Activated naive CD8-positive, alpha-beta T cell treated with anti-CD3 and anti-CD28 coated beads, Interleukin-2, amount 50 U/mL, for 24 hours (primary cell): ENCODE measurements around the gene TENT4A.

Experiments
- ATAC-seq: fragments of 150-1000 bp; cut with Tn5 transposase; one replicate; pipeline ENCODE4 v1.10.0; 2021
- DNase-seq: peaks from one replicate; pipeline ENCODE4 v3.0.0; 2021
- H3K27ac Mint-ChIP-seq: one replicate; pipeline ENCODE4 v1.8.0; 2021; ENCODE audit warnings: mild to moderate bottlenecking, mixed read lengths
- H3K27me3 Mint-ChIP-seq: one replicate; pipeline ENCODE4 v1.8.0; 2021; ENCODE audit warnings: mixed read lengths
- H3K36me3 Mint-ChIP-seq: one replicate; pipeline ENCODE4 v1.8.0; 2021; ENCODE audit warnings: low read depth, mixed read lengths
- H3K4me1 Mint-ChIP-seq: one replicate; pipeline ENCODE4 v1.8.0; 2021; ENCODE audit warnings: mixed read lengths
- H3K4me3 Mint-ChIP-seq: one replicate; pipeline ENCODE4 v1.8.0; 2021; ENCODE audit warnings: mild to moderate bottlenecking, moderate library complexity, mixed read lengths
- H3K9me3 Mint-ChIP-seq: one replicate; pipeline ENCODE4 v1.8.0; 2021; ENCODE audit warnings: mixed read lengths

TENT4A gene

DNA sequence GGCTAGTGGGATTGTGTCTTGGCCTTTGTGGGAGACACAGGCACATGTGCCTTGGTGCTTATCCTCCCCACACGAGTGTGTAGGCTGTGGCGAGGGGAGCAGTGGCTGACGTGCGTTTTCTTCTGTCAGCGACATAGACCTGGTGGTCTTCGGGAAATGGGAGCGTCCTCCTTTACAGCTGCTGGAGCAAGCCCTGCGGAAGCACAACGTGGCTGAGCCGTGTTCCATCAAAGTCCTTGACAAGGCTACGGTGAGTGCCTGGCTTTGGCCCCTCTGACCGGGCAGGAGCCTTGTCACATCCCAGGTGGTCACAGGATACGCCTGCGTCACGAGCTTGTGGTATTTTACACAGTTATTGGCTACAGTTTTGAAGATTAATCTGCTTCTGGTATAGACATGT is 26.4 kb downstream of the TENT4A start:
- peaks cover 46% of the 10 kb centered on the region for H3K36me3 Mint-ChIP-seq

DNA sequence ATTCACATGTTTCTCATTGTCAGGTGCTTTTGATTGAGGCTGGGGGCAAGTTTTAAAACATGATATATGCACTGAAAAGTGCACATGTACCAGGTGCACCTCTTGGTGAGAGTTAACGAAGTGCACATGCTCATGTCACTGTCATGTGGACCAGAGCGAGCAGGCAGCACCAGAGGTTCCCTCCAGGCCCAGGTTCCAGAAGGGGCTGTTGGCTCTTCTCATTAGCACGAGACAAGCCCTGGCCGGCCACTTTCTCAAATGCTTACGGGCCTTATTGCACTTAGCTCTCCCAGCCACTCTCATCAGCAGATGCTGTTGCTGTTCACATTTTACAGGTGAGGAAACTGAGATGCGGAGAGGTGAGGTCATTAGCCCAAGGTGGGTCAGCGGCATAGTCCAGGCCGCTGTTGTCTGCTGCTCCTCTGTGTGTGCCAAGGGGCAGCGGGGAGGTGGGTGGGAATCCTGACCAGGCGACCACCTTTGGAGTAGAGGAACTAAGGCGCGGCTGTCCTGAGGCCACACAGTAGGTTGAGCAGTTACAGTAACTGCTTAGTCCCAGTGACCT is 27.4 kb downstream of the TENT4A start:
- peaks cover 40% of the 10 kb centered on the region for H3K36me3 Mint-ChIP-seq
- peaks cover 23% of the 10 kb centered on the region for H3K4me1 Mint-ChIP-seq
- H3K27me3 Mint-ChIP-seq: no peaks in the 10 kb centered on the region
- no peak for DNase-seq
- H3K9me3 Mint-ChIP-seq: no peaks in the 10 kb centered on the region
- no peak for ATAC-seq
- peak overlapping the region; percentile 69 for H3K27ac Mint-ChIP-seq
- H3K4me3 Mint-ChIP-seq: no peak overlapping the region

More for the DNA sequence above, 26.4 kb downstream of the TENT4A start:
- no peak for DNase-seq
- peaks cover 32% of the 10 kb centered on the region for H3K4me1 Mint-ChIP-seq
- ATAC-seq: no peak
- peak overlapping the region; percentile 53 for H3K27ac Mint-ChIP-seq
- no peaks in the 10 kb centered on the region for H3K27me3 Mint-ChIP-seq
- H3K9me3 Mint-ChIP-seq: no peaks in the 10 kb centered on the region
- H3K4me3 Mint-ChIP-seq: no peak overlapping the region

- Mint-ChIP-seq H3K4me3 (no peak overlapping the region), H3K36me3 (peaks cover 51% of the 10 kb centered on the region), H3K4me1 (peaks cover 11% of the 10 kb centered on the region), H3K27ac (no peak overlapping the region), H3K9me3 (no peaks in the 10 kb centered on the region), H3K27me3 (no peaks in the 10 kb centered on the region)
- DNase-seq: no peak
- ATAC-seq: no peak
Observed at GRCh38 chr5:6742081-6742758, 29.0 kb downstream of the TENT4A start.

DNA sequence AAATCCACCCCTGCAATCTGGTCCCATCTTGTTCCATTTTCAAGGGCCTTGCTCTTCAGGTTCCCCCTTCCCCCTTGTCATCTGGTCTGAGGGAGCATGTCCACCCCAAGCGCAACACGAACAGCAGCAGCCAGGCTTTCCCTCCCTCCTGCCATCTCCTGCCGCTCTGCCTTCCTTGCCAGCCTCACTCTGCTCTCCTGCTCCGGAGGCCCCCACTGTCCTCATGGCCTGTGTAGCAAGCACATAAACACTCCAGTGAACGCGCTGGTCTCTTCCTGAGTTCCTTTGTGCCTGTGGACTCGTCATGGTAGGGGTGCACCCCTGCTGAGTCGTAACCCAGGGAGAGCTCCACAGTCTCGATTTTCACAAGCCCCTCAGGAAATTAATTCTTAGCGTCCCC is 29.9 kb downstream of the TENT4A start:
- H3K4me1 Mint-ChIP-seq: peaks cover 5% of the 10 kb centered on the region
- DNase-seq (no peak), ATAC-seq (no peak)
- H3K4me3 Mint-ChIP-seq: no peak overlapping the region
- H3K36me3 Mint-ChIP-seq: peaks cover 53% of the 10 kb centered on the region
- no peak overlapping the region for H3K27ac Mint-ChIP-seq
- no peaks in the 10 kb centered on the region for H3K27me3 Mint-ChIP-seq
- no peaks in the 10 kb centered on the region for H3K9me3 Mint-ChIP-seq

GRCh38 chr5:6744841-6745705 is 31.8 kb downstream of the TENT4A start:
- ATAC-seq (no peak), DNase-seq (no peak)
- Mint-ChIP-seq H3K27ac (no peak overlapping the region), H3K4me1 (peaks cover 2% of the 10 kb centered on the region), H3K36me3 (peaks cover 53% of the 10 kb centered on the region), H3K27me3 (no peaks in the 10 kb centered on the region), H3K9me3 (no peaks in the 10 kb centered on the region), H3K4me3 (no peak overlapping the region)

- Mint-ChIP-seq H3K27ac (no peak overlapping the region), H3K27me3 (no peaks in the 10 kb centered on the region), H3K36me3 (peaks cover 54% of the 10 kb centered on the region), H3K4me3 (no peak overlapping the region), H3K9me3 (no peaks in the 10 kb centered on the region), H3K4me1 (peaks cover 4% of the 10 kb centered on the region)
- ATAC-seq: peak; percentile 71
- DNase-seq: no peak
Observed at GRCh38 chr5:6745706-6746222, 32.5 kb downstream of the TENT4A start.

DNA sequence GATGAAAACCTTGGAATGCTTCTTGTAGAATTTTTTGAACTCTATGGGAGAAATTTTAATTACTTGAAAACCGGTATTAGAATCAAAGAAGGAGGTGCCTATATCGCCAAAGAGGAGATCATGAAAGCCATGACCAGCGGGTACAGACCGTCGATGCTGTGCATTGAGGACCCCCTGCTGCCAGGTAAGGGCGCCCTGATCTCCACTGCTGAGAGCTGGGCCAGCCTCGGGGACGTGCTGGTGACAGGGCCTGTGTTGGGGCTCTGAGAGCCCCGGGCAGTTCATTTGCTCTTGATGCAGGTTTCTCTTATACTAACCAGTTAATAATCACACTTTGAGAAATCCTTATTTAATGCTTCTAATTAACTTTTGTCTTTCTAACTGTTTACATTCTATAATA is 33.0 kb downstream of the TENT4A start:
- Mint-ChIP-seq H3K4me1 (peaks cover 4% of the 10 kb centered on the region), H3K27ac (no peak overlapping the region), H3K27me3 (no peaks in the 10 kb centered on the region), H3K36me3 (peaks cover 58% of the 10 kb centered on the region), H3K9me3 (no peaks in the 10 kb centered on the region), H3K4me3 (no peak overlapping the region)
- DNase-seq (no peak), ATAC-seq (no peak)

DNA sequence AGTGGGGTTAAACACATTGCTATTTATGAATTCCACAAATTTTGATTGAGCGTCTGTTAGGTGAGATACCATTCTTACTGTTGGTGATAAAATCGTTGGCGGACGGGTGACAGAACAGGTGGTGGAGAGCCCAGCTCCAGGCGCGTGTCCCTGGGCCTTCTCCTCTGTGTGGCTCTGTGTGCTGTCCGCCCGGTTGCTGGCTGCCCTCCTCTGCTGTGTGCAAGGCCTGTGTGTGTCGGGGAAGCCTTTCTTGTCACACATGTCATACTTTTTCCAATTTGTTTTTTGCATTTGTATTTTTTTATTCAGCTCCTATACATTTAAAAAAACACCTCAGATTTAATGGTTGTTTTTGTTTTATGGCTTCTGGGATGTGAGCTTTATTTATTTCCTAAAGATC is 33.9 kb downstream of the TENT4A start:
- Mint-ChIP-seq H3K9me3 (no peaks in the 10 kb centered on the region), H3K4me1 (peaks cover 4% of the 10 kb centered on the region), H3K4me3 (no peak overlapping the region), H3K27me3 (no peaks in the 10 kb centered on the region), H3K36me3 (peaks cover 61% of the 10 kb centered on the region), H3K27ac (no peak overlapping the region)
- no peak for ATAC-seq
- DNase-seq: no peak

GRCh38 chr5:6748142-6748541 is 34.9 kb downstream of the TENT4A start:
- Mint-ChIP-seq H3K36me3 (peaks cover 64% of the 10 kb centered on the region), H3K27me3 (no peaks in the 10 kb centered on the region), H3K4me1 (peaks cover 4% of the 10 kb centered on the region), H3K4me3 (no peak overlapping the region), H3K27ac (no peak overlapping the region), H3K9me3 (no peaks in the 10 kb centered on the region)
- no peak for ATAC-seq
- no peak for DNase-seq

DNA sequence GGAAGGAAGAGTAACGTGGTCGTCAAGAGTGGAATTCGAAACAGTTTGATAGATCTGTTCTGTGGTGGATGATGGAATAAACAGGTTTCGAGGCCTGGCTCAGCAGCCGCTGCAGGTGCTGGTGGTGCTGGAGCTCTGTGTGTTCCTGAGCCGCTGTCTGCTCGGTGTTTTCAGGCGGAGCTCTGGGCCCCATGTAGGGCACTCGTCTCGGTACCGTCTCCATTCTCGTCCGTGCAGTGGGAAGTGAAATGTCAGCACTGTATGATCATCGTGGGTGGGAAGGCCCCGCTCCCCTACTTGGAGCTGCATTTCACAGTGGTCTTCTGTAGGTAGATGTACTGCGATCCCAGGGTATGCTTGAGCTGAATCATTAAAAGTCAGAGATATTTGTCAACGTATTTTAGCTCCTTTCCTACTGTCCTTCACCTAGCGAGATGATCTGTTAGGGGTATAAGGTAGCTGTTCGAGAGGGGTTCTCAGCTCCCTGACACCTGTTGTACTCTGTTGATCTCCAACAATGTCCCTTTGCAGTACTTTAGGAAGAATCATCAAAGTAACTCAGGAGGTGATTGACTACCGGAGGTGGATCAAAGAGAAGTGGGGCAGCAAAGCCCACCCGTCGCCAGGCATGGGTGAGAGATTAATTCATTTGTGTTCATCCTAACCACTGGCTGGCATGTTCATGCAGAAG is 35.9 kb downstream of the TENT4A start:
- DNase-seq: no peak
- H3K27me3 Mint-ChIP-seq: no peaks in the 10 kb centered on the region
- no peaks in the 10 kb centered on the region for H3K9me3 Mint-ChIP-seq
- H3K27ac Mint-ChIP-seq: no peak overlapping the region
- no peak overlapping the region for H3K4me3 Mint-ChIP-seq
- ATAC-seq: no peak
- H3K4me1 Mint-ChIP-seq: peaks cover 4% of the 10 kb centered on the region
- H3K36me3 Mint-ChIP-seq: peaks cover 63% of the 10 kb centered on the region

DNA sequence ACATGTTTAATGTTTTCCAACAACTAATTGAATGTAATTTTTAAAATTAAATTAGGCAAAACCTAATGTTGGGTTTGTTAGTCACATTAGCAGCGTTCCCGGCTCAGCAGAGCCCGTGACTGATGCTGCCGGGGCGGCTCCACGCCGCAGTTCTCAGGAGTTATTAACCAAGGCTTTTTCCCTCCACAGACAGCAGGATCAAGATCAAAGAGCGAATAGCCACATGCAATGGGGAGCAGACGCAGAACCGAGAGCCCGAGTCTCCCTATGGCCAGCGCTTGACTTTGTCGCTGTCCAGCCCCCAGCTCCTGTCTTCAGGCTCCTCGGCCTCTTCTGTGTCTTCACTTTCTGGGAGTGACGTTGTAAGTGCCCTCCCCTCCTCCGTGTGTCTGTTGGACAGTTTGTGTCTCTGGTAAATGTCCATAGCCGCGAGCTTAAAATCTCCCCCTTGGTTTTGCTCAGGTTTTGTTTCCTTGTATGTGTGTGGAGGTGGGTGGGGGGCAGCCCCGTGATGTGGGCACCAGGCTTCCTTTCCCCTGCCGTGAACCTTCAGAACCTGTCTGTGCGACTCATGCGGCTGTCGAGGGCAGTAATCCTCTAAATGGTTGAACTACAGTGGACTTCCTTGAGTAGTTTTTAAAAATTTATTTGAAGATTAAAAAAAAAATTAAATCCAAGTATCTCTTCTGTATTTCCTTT is 37.1 kb downstream of the TENT4A start:
- Mint-ChIP-seq H3K4me1 (peaks cover 3% of the 10 kb centered on the region), H3K4me3 (no peak overlapping the region), H3K9me3 (no peaks in the 10 kb centered on the region), H3K27ac (no peak overlapping the region), H3K36me3 (peaks cover 70% of the 10 kb centered on the region), H3K27me3 (no peaks in the 10 kb centered on the region)
- DNase-seq (no peak), ATAC-seq (no peak)

GRCh38 chr5:6750951-6751685 is 37.9 kb downstream of the TENT4A start:
- Mint-ChIP-seq H3K4me3 (no peak overlapping the region), H3K4me1 (peaks cover 3% of the 10 kb centered on the region), H3K27me3 (no peaks in the 10 kb centered on the region), H3K36me3 (peaks cover 73% of the 10 kb centered on the region), H3K9me3 (no peaks in the 10 kb centered on the region), H3K27ac (no peak overlapping the region)
- ATAC-seq: no peak
- no peak for DNase-seq

DNA sequence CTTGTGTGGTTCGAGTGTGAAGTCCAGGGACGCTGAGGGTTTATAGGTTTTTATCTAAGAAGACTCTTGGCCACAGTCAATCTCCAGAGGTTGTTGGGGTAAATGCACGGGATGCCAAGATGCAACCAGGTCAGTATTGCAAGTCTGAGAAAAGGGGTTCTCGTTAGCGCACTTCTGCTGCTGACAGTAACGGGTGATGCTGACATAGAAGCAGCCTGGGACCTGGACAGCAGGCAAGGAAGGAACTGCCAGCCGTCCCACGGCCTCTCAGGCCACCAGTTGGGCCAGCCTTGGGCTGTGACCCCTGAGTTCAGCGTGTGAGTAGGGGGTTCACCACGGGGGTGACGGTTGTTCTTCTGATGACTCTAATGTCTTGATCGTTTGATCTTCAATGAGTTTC is 39.0 kb downstream of the TENT4A start:
- H3K27me3 Mint-ChIP-seq: no peaks in the 10 kb centered on the region
- peaks cover 3% of the 10 kb centered on the region for H3K4me1 Mint-ChIP-seq
- H3K9me3 Mint-ChIP-seq: no peaks in the 10 kb centered on the region
- DNase-seq (no peak), ATAC-seq (no peak)
- no peak overlapping the region for H3K4me3 Mint-ChIP-seq
- H3K27ac Mint-ChIP-seq: no peak overlapping the region
- peaks cover 73% of the 10 kb centered on the region for H3K36me3 Mint-ChIP-seq
